ENCODE measurements around the gene TIMM23B.
"Not testable (repeated sequence)": the region's sequence is repeated elsewhere in the genome, so short reads cannot be mapped to it uniquely, and the experiment has no call there.

Gene TIMM23B

GRCh38 chr10:49941447-49942338, at the start of gene TIMM23B, which contains the start of gene PARG:
Gene TIMM23B (plus strand): TSS chr10:49942053. CDS start chr10:49942195, 142 bp downstream.
Gene PARG (minus strand): TSS chr10:49942027. CDS start chr10:49941725, 302 bp downstream.
- peak; percentile 82 to 85 for DNase-seq (ENCODE audit: low read depth in 2 of 2)

GRCh38 chr10:49899999-49900398, 41.9 kb upstream of the TIMM23B start:
- DNase-seq (ENCODE audit: low read depth in 2 of 2); H3K4me3 ChIP-seq (replicated peaks in 1 of 2; ENCODE audit: low read depth in 2 of 2, low read length in 2 of 2): not testable (repeated sequence)

More at GRCh38 chr10:49941447-49942338, at the start of gene TIMM23B, which contains the start of gene PARG:
- H3K4me3 ChIP-seq (replicated peaks in 1 of 2; ENCODE audit: low read depth in 2 of 2, low read length in 2 of 2), result peak within 1 kb of the TSS; percentile 73

- not testable (repeated sequence) for H3K4me3 ChIP-seq (replicated peaks in 1 of 2; ENCODE audit: low read depth in 2 of 2, low read length in 2 of 2); DNase-seq (ENCODE audit: low read depth in 2 of 2)
Observed at GRCh38 chr10:49900406-49900805, 41.4 kb upstream of the TIMM23B start.

- not testable (repeated sequence) for DNase-seq (ENCODE audit: low read depth in 2 of 2); H3K4me3 ChIP-seq (replicated peaks in 1 of 2; ENCODE audit: low read depth in 2 of 2, low read length in 2 of 2)
Observed at GRCh38 chr10:49903829-49904228, 38.0 kb upstream of the TIMM23B start.

DNA sequence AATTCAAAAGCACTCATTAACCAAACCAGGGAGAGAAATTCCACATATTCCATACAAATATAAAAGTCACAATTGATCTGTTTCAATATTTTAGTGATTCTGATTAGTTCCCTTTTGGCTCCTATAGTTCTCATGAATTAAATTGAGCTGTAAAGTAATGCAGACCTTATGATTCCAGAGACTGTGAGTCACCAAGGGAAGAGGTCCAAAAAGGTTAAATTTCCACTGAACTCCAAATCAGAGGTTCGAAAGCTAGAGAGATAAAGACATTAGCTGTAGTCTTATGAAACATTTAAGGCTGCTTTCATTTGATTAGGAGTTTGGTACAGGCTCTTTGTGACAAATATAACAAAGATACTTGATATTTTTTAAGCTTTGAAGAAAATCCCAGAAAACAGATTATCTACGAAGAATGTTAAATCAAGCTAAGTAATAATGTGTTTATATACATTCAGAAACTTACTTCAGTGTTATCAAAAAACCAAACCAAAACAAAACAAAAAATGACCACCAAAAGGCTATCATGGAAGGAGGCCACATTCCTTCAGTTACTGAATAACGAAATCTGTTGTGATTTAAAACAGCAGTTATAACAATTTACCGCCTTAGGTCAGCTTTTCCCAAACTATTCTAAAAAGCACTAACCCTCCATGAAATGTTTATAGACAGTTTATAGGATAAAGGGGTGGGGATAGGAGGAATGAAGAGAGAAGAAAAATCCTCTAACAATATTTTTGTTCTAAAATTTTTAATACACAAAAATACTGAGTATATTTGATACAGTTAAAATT, 33.4 kb upstream of the TIMM23B start:
- not testable (repeated sequence) for H3K4me3 ChIP-seq (replicated peaks in 1 of 2; ENCODE audit: low read depth in 2 of 2, low read length in 2 of 2); DNase-seq (ENCODE audit: low read depth in 2 of 2)

DNA sequence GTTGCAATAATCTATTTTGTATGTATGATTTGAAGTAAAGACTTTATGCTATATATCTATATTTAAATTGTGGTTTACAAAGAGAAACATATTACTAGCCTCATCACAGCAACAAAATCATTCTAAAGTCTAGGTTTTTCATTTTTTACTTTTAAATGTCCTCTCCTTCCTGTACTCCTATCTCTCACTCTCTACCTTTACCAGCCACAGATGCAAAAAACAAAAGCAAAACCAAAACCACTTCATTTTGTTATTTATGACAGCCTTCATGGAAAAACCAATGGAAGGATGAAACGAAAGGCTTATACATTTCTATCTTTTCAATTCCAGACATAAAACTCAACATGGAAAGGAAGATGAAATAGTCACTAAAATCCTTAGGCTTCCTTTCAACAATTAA, 31.6 kb upstream of the TIMM23B start:
- H3K4me3 ChIP-seq (replicated peaks in 1 of 2; ENCODE audit: low read depth in 2 of 2, low read length in 2 of 2); DNase-seq (ENCODE audit: low read depth in 2 of 2): not testable (repeated sequence)

DNA sequence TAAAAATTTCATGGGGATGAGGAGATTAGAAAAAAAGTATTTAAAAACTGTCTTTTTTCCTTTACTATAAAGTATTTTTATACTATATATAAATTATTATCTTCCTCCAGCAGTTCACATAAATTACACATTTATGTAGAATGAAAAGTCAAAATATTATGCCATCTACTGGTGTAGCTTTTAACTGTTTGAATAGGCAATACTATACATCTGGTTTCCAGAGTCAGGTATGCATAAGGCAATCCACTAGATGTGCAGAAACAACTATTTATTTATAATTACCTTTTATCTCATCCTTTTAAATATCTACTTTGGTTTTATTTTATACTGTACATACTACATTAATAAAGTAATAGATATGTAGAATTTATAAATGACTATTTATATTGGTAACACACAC, 25.4 kb upstream of the TIMM23B start:
- H3K4me3 ChIP-seq (replicated peaks in 1 of 2; ENCODE audit: low read depth in 2 of 2, low read length in 2 of 2); DNase-seq (ENCODE audit: low read depth in 2 of 2): not testable (repeated sequence)

GRCh38 chr10:49917927-49918326, 23.9 kb upstream of the TIMM23B start:
- DNase-seq (ENCODE audit: low read depth in 2 of 2); H3K4me3 ChIP-seq (replicated peaks in 1 of 2; ENCODE audit: low read depth in 2 of 2, low read length in 2 of 2): not testable (repeated sequence)

DNA sequence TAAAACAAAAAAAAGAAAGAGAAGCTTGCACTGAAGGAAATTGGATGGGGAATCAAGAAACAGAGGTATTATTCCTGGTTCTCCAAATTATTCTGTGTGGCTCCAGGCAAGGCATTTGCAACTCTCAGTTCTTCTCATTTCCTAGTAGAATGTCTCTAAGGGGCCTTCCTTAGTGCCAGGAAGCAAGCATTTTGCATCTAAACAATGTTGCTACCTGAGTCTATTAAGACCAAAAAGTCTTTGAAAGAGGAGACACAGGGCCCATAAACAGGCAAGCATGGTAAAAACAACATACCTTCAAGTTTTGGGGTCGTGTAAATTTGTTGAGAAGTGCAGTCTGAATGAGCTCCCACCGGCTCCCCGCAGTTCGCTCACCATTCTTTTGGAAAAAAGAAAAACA, 19.8 kb upstream of the TIMM23B start:
- not testable (repeated sequence) for H3K4me3 ChIP-seq (replicated peaks in 1 of 2; ENCODE audit: low read depth in 2 of 2, low read length in 2 of 2); DNase-seq (ENCODE audit: low read depth in 2 of 2)

GRCh38 chr10:49923572-49923971, 18.3 kb upstream of the TIMM23B start:
- H3K4me3 ChIP-seq (replicated peaks in 1 of 2; ENCODE audit: low read depth in 2 of 2, low read length in 2 of 2); DNase-seq (ENCODE audit: low read depth in 2 of 2): not testable (repeated sequence)

DNA sequence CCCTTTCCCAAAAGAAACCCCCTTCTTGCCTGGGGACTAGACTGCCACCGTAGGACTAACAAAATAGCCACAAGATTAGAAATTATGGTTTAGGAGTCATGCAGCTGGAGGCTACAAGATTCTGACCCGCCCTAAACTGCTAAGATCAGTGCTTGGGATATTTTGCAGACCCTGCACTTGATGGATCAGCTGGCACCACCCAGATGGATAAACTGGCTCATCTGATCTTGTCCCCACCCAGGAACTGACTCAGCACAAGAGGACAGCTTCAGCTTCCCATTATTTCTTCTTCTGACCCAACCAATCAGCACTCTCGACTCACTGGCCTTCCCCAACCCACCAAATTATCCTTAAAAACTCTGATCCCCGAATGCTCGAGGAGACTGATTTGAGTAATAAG, 10.6 kb upstream of the TIMM23B start:
- H3K4me3 ChIP-seq (replicated peaks in 1 of 2; ENCODE audit: low read depth in 2 of 2, low read length in 2 of 2); DNase-seq (ENCODE audit: low read depth in 2 of 2): not testable (repeated sequence)

GRCh38 chr10:49931959-49932728, 9.7 kb upstream of the TIMM23B start:
- DNase-seq (ENCODE audit: low read depth in 2 of 2), result not testable (repeated sequence)

GRCh38 chr10:49942339-49942705, 469 bp downstream of the TIMM23B start:
- peak overlapping the region; percentile 73 for H3K4me3 ChIP-seq (replicated peaks in 1 of 2; ENCODE audit: low read depth in 2 of 2, low read length in 2 of 2)
- peak in 1 of 2 donors; percentile 11 for DNase-seq (ENCODE audit: low read depth in 2 of 2)

More at GRCh38 chr10:49931959-49932728, 9.7 kb upstream of the TIMM23B start:
- not testable (repeated sequence) for H3K4me3 ChIP-seq (replicated peaks in 1 of 2; ENCODE audit: low read depth in 2 of 2, low read length in 2 of 2)

DNA sequence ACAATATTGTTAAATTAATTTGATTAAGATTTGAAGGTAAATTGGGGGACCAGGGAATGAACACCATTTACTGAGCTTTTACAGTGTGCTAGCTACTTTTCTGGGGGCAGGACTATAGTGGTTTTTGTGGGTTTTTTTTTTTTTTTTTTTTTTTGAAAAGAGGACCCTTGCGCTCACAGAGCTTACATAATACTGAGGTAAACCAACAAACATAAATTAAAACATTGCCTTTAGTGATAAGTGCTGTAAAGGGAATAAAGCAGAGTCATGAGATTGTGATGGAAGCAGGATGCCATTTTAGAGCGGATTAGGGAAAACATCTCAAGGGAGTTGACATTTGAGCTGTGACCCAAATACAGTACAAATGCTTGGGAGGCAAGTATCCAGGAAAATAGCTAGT, 1.8 kb downstream of the TIMM23B start:
- DNase-seq (ENCODE audit: low read depth in 2 of 2), result not testable (repeated sequence)

DNA sequence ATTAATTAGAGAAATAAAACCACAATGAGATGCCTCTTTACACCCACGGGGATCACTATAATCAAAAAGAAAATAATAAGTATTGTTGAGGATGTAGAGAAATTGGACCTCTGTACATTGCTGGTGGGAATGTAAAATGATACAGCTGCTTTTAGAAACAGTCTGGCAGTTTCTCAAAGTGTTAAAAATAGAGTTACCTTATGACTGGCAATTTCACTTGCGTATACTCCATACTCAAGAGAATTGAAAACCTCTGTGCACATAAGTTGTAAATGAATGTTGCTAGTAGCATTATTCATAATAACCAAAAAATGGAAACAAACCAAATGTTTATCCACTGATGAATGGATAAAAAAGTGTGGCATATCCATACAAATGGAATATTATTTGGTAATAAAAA, 6.3 kb downstream of the TIMM23B start:
- not testable (repeated sequence) for DNase-seq (ENCODE audit: low read depth in 2 of 2)

More for the DNA sequence above, 1.8 kb downstream of the TIMM23B start:
- H3K4me3 ChIP-seq (replicated peaks in 1 of 2; ENCODE audit: low read depth in 2 of 2, low read length in 2 of 2), result not testable (repeated sequence)

GRCh38 chr10:49948737-49949136, 6.9 kb downstream of the TIMM23B start:
- DNase-seq (ENCODE audit: low read depth in 2 of 2), result not testable (repeated sequence)

More for the DNA sequence above, 6.3 kb downstream of the TIMM23B start:
- H3K4me3 ChIP-seq (replicated peaks in 1 of 2; ENCODE audit: low read depth in 2 of 2, low read length in 2 of 2), result not testable (repeated sequence)

DNA sequence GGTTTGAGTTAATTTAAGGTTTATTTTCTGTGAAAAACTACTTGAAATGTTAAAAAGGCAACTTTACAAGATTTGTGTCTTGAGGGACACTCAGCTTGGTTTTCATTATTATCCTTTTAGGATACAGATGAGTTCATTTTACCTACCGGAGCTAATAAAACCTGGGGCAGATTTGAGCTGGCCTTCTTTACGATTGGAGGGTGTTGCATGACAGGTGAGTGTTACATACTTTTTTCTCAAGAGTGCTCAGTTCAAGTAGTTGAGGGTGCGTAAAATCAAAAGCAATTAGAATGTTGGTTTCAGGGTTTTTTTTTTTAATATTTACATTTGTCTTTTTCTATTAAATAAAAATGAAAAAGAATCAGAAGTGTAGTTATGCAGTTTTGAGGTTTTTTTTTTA, 10.2 kb downstream of the TIMM23B start:
- H3K4me3 ChIP-seq (replicated peaks in 1 of 2; ENCODE audit: low read depth in 2 of 2, low read length in 2 of 2); DNase-seq (ENCODE audit: low read depth in 2 of 2): not testable (repeated sequence)

More at GRCh38 chr10:49948737-49949136, 6.9 kb downstream of the TIMM23B start:
- not testable (repeated sequence) for H3K4me3 ChIP-seq (replicated peaks in 1 of 2; ENCODE audit: low read depth in 2 of 2, low read length in 2 of 2)

GRCh38 chr10:49953122-49953521, 11.3 kb downstream of the TIMM23B start:
- not testable (repeated sequence) for H3K4me3 ChIP-seq (replicated peaks in 1 of 2; ENCODE audit: low read depth in 2 of 2, low read length in 2 of 2)

More at GRCh38 chr10:49953122-49953521, 11.3 kb downstream of the TIMM23B start:
- DNase-seq (ENCODE audit: low read depth in 2 of 2), result peak; percentile 11 to 27
